DOHH2 (cell line): ENCODE measurements around the gene MKX.

ENCODE experiments used
- EZH2phosphoT487 ChIP-seq: fragments of 200-600 bp; sonication (generic); IDR thresholded peaks from 2 replicates; pipeline ENCODE4 v1.6.1; 2017; ENCODE audit warnings: borderline replicate concordance, mild to moderate bottlenecking, antibody characterized with exemption, low read length, moderate library complexity, mixed read lengths
- TF ChIP-seq, protein P1 (sequence below): fragments of 200-600 bp; sonication (generic); IDR thresholded peaks from one replicate; pipeline ENCODE4 v1.5.1; 2014; ENCODE audit warnings: antibody characterized with exemption, mild to moderate bottlenecking, low read depth, low read length; ENCODE audit not compliant: poor library complexity, severe bottlenecking

DNA sequence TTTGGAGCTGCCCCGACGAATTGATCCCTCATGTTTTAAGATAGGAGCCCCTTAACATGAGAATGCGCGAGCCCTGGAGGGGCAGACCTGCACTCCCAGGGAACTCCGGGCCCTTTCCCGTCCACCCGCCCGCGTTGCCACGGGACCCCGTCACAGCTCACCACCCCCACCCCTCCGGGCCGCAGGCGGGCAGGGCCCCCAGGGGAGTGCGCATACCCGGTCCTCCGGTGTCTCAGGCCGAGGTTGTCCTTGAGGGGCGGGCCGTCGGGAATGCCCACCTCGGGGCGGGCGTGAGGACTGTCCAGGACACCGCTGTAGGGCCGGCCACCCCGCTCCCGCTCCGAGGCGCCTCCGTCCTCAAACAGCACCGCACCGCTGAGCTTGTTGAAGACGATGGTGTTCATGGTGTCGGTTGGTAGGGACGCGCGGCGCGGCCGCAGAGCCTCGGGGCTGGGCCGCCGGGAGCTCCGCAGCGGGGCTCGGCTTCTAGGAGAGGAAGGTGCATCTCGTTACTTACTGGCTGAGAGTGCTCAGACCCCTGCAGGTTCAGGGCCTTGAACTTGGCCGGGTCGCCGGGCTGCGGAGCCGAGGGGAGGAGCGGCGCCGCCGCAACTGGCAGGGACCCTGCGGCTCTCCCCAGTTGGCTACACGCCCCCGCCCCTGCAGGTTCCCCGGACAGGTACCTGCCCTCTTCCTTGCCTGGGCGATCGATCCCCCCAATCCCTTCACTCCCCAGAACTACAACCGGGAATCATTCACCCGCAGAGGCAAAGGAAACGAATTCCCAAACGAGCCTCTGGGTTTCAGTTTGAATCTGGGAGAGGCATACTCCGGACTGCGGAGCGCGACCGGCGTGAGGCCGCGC lies 2.4 kb downstream of the MKX start:
- TF ChIP-seq, protein P1, sequence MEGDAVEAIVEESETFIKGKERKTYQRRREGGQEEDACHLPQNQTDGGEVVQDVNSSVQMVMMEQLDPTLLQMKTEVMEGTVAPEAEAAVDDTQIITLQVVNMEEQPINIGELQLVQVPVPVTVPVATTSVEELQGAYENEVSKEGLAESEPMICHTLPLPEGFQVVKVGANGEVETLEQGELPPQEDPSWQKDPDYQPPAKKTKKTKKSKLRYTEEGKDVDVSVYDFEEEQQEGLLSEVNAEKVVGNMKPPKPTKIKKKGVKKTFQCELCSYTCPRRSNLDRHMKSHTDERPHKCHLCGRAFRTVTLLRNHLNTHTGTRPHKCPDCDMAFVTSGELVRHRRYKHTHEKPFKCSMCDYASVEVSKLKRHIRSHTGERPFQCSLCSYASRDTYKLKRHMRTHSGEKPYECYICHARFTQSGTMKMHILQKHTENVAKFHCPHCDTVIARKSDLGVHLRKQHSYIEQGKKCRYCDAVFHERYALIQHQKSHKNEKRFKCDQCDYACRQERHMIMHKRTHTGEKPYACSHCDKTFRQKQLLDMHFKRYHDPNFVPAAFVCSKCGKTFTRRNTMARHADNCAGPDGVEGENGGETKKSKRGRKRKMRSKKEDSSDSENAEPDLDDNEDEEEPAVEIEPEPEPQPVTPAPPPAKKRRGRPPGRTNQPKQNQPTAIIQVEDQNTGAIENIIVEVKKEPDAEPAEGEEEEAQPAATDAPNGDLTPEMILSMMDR, result no peak
- TF ChIP-seq EZH2phosphoT487, result no peak
